NCI-H2227 (cell line): Measurements from ENCODE around the gene OR13C3.
"Not testable (repeated sequence)": the region's sequence is repeated elsewhere in the genome, so short reads cannot be mapped to it uniquely, and the experiment has no call there.

Source experiments
- DNase-seq: peaks from one replicate; lab custom pipeline; 2025; ENCODE audit not compliant: unreplicated experiment; lab: John Stamatoyannopoulos, UW

Gene OR13C3

GRCh38 chr9:104536756-104537155 lies at the start of gene OR13C3:
Gene OR13C3, minus strand, starts transcription at chr9:104536856. Its CDS starts 133 bp downstream, at chr9:104536723.
- DNase-seq: no peak

- no peak for DNase-seq
Measured at GRCh38 chr9:104580562-104580961, 43.9 kb upstream of the OR13C3 start.

GRCh38 chr9:104577263-104577662 lies 40.6 kb upstream of the OR13C3 start:
- DNase-seq: no peak

DNA sequence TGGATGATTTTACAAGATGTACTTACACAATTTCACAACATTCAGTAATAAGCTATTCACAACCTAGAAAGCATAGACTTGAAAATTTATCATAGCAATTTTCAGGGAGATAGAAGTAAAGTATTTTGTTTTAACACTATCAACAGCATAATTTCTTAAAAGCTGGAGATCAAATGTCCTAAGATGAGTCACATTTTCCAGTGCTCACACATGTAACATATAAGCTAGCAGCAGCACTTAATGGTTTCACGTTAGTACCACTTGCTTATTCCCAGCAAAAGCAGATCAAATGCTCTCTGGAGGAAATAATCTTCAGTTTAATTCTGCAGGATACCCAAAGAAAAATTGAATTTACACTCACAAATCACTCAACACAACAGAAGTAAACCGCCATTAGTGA lies 38.8 kb upstream of the OR13C3 start:
- no peak for DNase-seq

DNA sequence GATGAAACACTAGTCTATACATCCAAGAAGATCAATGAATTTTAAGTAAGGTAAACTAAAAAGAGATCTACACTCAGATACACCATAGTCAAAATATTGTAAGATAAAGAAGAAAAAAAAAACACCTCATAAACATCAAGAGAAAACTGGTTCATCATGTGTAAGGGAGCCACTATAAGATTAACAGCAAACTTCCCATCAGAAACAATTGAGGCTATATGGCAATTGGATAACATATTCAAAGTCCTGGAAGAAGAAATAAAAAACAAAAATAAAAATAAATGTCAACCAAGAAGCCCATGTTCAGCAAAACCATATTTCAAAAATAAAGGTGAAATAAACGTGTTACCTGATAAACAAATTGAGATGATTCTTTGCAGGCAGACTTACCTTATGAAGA lies 36.0 kb upstream of the OR13C3 start:
- no peak for DNase-seq

GRCh38 chr9:104568868-104569267 lies 32.2 kb upstream of the OR13C3 start, which contains the start of gene OR13C8:
Gene OR13C8, plus strand, starts transcription at chr9:104569168. Its CDS starts 0 bp downstream, at chr9:104569168.
- DNase-seq: no peak

DNA sequence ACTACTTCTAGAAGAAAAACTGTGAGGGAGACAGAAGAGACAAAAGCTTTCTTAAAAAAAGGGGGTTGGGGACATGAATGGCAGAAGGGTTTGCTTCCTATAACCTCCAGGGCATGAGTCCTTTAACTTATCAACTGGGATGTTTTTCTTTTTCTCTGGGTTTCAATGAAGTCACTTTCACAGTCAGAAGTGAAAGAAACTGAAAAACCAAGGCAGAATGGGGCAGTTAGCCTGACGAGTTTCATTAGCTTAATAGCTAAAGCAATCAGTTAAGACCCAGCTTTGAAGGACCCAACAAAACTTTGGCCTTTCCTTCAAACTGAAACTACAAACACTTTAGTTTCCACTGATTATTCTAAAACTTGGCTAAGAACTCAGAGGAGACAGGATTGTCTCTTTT lies 27.7 kb upstream of the OR13C3 start:
- no peak for DNase-seq

GRCh38 chr9:104556830-104557634 lies 20.4 kb upstream of the OR13C3 start:
- DNase-seq: no peak

DNA sequence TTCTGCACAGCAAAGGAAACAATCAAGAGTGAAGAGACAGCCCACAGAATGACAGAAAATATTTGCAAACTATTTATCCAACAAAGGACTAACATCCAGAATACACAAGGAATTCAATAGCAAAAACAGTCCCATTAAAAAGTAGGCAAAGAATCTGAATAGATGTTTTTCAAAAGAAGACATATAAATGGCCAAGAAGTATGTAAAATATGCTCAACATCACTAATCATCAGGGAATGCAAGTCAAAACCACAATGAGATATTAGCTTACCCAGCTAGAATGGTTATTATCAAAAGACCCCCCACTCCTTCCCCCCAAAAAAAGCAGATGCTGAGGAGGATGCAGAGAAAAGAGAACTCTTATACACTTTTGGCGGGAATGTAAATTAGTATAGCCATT lies 18.9 kb upstream of the OR13C3 start:
- DNase-seq: no peak

GRCh38 chr9:104553261-104553660 lies 16.6 kb upstream of the OR13C3 start:
- DNase-seq: no peak

GRCh38 chr9:104544644-104545043 lies 8.0 kb upstream of the OR13C3 start:
- DNase-seq: no peak

GRCh38 chr9:104539275-104539674 lies 2.6 kb upstream of the OR13C3 start:
- DNase-seq: no peak

- DNase-seq: no peak
Measured at GRCh38 chr9:104527109-104527508, 9.5 kb downstream of the OR13C3 start, which contains the start of gene OR13C4. Gene OR13C4, minus strand, starts transcription at chr9:104527209. Its CDS starts 0 bp downstream, at chr9:104527209.

DNA sequence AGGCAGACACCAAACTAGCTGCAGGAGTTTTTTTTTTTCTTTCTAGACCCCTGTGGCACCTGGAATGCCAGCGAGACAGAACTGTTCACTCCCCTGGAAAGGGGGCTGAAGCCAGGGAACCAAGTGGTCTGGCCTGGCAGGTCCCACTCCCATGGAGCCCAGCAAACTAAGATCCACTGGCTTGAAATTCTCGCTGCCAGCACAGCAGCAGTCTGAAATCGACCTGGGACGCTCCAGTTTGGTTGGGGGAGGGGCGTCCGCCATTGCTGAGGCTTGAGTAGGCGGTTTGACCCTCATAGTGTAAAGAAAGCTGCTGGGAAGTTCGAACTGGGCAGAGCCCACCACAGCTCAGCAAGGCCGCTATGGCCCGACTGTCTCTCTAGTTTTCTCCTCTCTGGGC lies 16.4 kb downstream of the OR13C3 start:
- not testable (repeated sequence) for DNase-seq

- no peak for DNase-seq
Measured at GRCh38 chr9:104514901-104515300, 21.8 kb downstream of the OR13C3 start.

DNA sequence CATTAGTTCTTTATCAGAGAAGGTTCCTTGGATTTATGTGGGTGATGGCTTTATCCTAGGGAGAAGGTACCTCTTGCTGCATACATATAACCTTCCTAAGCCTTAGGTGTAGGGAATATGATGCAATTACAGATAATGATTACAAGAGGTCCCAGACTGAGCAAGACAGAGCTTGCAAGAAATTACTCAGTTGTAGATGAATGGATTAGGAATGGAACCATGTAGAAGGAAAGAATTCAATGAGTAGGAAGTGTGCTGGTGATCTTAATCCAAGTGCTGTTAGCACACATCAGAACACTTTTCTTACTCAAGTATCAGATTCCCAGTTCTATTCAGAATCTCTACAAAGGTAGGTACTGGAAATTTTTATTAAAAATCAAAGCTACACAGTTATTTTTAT lies 30.1 kb downstream of the OR13C3 start:
- DNase-seq: no peak

GRCh38 chr9:104503963-104504362 lies 32.7 kb downstream of the OR13C3 start, which contains the start of gene OR13F1:
Gene OR13F1, plus strand, starts transcription at chr9:104504263. Its CDS starts 0 bp downstream, at chr9:104504263.
- no peak for DNase-seq

DNA sequence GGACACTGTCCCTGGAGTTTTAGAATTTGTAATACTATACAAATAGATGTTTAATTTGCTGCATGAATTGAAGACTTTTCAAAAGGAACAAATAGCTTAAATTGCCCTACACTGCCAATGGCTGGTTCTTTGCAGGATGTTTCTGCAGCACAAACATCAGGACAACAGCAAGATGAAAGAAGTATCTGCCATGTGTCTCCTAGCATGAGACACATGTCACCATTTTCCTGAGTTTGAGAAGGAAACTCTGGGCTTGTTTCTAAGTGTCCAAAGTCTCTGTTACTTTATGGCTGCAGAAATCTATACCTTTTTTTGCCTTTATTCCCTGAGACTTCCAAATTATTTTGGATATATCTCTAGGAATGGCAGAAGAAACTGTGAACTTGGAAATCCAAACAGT lies 33.2 kb downstream of the OR13C3 start:
- no peak for DNase-seq

DNA sequence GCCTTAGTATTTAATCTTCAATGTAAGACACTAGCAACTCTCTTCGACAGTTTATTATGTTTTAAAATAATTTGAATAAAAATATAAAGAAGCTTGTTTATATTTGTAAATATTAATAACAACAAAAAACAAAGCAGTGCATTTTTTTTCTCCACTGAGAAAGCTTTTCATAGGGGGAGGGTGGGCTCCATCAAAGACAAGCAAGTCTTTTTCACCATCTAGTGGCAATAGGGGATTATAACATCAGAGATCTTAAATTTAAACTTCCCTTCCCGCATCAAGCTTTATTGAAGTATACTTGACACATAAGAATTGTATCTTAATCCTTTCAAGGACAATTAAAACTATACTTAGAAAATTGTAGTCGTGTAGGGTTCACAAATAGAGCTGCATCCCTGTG lies 41.8 kb downstream of the OR13C3 start:
- no peak for DNase-seq
